HG03457 (cell line): ENCODE measurements around the gene CDC25B.
A peak's percentile ranks its signal among the peaks of the same experiment; 100 is the strongest.

Experiments used
- ATAC-seq: cut with Tn5 transposase; IDR thresholded peaks from one replicate; pipeline ENCODE4 v1.9.1; 2021; ENCODE audit warnings: moderate number of reproducible peaks; ENCODE audit not compliant: unreplicated experiment

Gene CDC25B

DNA sequence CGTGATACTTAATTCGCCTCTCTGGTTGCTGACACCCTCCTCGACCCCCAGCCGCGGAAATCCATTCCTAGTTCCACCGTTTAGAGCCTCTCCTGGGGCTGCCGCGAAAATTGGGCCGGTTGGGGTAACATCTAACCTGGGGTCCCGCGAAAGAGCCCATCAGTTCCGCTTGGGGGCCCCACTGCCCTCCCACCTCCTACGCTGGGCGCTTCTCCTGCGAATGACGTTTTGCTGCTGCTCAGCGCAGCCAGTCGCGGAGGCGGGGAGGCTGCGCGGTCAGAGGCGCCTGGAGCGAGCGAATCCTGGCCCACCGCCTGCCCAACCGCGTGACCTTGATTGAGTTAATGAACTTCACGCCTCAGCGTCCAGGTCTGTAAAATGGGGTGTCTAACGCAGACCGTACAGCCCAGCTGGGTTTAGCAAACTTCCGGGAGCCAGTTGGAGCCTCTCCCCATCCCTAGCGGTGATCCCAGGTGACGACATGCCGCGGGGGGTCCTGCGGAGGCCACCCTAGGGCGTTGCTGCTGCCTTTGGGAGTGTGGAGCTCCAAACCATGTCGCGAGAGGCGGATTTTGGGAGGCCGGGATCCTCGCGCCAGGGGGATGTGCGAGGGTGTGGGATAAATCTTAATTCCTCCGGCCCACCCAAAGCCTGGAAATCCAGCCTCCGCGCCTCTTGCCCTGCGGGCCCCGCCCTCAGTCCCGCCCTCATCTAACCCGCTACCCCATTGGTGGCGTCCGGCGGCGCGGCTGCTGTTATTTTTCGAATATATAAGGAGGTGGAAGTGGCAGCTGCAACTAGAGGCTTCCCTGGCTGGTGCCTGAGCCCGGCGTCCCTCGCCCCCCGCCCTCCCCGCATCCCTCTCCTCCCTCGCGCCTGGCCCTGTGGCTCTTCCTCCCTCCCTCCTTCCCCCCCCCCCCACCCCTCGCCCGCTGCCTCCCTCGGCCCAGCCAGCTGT, at the start of gene CDC25B:
TSS of gene CDC25B (plus strand) at position 800 of the 958 bp plus-strand sequence. CDS start 222 bp downstream, outside the sequence.
- ATAC-seq = peak; percentile 52

DNA sequence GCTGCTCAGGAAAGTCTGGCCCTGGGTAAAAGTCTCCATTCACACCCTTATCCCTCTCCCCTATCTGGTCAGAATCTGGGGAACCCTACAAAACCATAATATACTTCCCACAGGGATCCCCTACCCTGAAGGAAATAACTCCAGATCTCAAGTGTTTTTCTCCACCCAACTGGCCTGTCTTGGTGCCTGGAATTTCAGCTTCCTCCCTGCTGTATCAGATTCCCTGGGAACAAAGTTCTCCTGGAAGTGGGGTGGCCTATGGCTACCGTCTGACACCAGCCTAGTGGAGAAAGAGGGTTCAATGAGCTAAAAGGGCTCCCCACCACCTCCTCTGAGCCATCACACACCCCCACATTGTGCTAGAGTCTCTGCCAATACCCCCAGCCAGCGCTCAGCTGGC, 48.6 kb upstream of the CDC25B start:
- no peak for ATAC-seq

DNA sequence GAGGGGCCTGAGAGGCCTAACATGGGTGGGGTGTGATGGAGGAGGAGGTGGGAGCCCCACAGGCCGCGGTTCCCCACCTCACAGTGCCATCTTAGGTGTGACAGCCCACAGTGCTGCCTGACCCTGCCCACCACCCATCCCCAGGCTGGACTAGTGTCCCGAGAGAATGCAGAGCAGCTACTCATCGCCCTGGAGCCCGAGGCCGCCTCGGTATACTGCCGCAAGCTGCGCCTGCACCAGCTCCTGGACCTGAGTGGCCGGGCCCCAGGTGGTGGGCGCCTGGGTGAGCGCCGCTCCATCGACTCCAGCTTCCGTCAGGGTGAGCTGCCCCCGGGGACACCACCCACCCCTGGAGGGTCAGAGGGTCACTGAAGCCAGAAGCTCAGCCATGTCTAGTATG, 48.0 kb upstream of the CDC25B start:
- ATAC-seq = no peak

DNA sequence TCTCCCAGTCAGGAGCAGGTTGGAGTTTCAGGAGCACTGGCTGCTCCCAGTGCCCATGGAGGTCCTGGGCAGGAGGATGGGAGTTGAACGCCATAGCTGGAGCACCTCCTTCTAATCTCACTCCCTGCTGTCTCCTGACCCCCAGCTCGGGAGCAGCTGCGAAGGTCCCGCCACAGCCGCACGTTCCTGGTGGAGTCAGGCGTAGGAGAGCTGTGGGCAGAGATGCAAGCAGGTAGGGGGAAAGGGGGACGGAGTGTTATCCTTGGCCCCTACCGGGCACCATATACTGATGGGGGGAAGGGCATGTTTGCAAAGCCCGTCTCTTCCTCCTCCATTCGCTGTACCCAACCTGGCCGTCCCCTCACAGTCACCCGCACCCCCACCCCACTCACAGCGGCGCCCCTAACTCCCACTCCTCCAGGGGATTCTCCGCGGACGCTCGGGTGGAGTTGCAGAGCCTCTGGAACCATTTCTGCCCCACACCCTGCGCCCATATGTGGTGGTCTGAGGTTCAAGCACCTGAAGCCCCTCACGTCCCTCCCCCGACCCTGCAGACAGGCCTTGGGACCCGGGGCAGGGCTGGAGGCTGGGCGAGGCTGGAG, 46.9 kb upstream of the CDC25B start:
- ATAC-seq = no peak

DNA sequence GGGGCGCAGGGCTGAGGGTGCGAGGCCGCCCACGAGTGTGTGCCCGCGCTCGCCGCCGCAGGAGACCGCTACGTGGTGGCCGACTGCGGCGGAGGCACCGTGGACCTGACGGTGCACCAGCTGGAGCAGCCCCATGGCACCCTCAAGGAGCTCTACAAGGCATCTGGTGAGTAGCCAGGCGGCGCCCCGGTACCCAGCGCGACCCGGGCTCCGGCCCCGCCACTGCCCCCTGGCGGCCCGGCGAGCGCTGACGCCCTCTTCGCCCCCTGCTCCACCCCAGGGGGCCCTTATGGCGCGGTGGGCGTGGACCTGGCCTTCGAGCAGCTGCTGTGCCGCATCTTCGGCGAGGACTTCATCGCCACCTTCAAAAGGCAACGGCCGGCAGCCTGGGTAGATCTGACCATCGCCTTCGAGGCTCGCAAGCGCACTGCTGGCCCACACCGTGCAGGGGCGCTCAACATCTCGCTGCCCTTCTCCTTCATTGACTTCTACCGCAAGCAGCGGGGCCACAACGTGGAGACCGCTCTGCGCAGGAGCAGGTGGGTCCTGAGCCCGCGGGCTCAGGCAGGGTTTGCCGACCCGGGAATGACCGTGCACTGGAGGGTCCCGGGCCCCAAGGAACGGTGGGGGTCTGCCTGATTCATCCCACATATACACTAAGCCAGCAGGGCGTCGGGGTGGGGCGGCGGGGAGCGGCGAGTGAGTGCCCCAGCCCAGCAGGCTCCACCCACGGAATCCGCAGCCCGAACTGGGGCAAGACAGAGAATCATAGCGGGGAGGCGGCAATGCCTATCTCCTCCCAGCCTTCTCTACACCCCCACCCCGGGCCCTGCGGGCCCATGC, 46.2 kb upstream of the CDC25B start:
- ATAC-seq = no peak

DNA sequence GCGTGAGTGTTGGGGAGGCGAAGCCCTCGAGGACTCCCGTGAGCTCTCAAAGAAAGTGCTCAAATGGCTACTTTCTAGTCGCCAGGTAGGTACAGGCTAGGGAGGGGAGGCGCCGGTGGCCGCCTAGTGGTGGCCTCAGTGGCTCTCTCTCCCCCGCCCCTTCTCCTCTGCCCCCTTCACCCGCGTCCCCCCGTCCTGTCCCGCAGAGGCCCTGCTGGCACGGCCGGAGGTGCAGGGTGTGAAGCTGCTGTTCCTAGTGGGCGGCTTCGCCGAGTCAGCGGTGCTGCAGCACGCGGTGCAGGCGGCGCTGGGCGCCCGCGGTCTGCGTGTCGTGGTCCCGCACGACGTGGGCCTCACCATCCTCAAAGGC, 44.8 kb upstream of the CDC25B start:
- ATAC-seq = no peak

DNA sequence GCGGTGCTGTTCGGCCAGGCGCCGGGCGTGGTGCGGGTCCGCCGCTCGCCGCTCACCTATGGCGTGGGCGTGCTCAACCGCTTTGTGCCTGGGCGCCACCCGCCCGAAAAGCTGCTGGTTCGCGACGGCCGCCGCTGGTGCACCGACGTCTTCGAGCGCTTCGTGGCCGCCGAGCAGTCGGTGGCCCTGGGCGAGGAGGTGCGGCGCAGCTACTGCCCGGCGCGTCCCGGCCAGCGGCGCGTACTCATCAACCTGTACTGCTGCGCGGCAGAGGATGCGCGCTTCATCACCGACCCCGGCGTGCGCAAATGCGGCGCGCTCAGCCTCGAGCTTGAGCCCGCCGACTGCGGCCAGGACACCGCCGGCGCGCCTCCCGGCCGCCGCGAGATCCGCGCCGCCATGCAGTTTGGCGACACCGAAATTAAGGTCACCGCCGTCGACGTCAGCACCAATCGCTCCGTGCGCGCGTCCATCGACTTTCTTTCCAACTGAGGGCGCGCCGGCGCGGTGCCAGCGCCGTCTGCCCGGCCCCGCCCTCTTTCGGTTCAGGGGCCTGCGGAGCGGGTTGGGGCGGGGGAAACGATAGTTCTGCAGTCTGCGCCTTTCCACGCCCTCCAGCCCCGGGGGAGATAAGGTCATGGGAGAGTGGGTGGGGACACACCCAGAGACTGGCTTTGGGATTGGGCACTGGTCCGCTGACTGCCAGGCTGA, 44.3 kb upstream of the CDC25B start:
- ATAC-seq = no peak

DNA sequence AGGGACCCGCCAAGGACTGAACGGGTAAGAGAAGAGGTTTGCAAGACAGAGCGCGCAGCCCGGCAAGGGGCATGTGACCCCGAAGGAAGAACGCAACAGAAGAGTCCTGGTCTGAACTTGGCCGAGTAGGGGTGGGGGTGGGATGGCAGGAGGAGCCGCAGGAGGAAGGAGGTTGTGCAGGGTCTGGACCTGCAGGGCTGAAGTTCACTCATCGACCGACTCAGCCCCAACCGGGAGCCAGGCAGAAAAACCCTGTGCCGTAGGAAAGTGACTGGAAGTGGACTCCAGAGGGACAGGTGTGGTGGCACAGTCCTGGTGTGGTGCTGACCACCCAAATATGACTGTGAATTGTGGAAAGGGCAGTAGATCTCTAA, 43.7 kb upstream of the CDC25B start:
- no peak for ATAC-seq

DNA sequence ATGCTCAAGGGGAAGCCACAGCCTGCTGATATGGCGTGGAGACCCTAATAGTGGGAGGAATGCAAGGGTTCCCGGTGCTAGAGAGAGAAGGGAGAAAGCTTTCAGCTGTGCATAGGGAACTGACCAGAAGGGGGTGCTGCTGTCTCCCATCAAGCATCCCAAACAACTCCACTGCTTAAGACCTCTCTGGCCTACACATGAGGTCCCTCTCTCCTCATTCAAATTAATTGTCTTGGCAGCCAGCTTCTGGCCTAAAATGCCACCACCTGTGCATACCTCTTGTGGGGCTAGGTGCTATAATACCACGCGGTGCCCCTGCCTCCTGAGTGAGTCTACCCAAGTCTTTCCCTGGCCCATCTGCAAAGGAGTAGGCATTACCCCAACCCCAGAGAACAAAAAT, 43.0 kb upstream of the CDC25B start:
- no peak for ATAC-seq

DNA sequence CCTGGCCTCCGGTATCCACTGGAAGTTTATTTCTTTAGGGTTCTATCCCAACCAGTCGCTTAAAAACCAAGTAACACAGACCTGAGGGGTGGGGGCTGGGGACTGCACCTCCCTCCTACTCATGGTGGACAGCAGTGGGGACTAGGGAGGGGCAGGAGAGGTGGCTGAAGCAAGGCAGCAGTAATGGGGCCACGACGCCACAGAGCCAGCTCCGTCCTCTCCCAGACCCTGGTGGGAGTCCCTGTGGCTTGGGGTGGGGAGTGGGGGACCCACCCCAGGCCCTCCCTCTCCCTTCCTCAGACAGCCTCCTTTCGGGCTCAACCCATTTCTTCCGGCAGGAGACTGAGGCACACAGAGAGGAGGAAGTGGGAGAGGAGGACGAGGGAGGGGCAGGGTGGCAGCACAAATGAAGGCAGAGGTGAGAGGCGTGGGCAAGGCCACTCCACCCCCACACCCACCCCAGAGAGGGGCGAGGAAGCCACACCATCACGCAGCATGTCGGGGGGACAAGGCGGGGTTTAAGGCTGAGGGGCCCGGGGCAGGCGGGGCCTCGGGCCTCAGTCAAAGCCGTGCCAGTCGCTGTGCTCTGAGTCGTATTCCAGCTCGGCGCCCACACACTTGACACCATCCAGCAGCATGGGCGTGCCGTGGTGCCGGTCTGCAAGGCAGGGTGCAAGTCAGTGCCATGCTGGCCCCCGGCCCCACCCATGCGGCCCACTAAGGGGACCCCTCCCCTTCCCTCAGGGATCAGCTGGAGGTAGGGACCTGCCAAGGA, 42.4 kb upstream of the CDC25B start:
- no peak for ATAC-seq

DNA sequence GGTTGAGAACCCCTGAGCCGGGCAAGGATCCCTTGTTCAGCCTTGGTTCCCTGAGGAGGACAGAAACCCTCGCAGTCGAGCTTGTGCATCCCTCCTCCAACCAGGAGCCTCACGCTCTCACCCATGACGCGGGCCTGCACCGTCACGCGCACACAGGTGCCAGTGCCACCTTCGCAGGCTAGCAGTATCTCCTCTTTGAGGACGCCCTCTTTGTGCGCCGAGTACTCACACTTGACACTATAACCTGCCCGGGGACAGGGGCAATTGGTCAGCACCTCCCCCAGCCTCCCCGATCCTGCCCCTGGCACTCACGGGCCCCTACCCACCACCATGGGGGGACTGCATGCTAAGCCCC, 41.9 kb upstream of the CDC25B start:
- no peak for ATAC-seq

DNA sequence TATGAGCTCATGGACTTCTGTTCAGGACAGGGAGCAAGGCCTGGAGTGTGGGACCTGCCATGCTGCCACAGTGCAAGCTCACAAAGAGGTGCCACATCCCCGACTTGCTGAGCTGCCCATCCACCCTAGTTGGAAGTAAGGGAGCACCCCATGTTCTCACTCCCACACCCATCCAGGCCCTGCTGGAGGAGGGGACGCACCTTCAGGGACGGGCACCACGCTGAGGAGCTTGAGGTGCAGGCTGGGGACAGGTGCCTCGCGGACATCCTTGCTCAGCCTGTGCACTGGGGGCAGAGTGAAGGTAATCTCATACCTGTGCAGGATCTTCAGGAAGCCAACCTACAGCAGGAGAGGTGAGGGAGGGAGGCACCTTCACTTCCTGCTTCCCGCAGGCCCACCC, 40.8 kb upstream of the CDC25B start:
- no peak for ATAC-seq

DNA sequence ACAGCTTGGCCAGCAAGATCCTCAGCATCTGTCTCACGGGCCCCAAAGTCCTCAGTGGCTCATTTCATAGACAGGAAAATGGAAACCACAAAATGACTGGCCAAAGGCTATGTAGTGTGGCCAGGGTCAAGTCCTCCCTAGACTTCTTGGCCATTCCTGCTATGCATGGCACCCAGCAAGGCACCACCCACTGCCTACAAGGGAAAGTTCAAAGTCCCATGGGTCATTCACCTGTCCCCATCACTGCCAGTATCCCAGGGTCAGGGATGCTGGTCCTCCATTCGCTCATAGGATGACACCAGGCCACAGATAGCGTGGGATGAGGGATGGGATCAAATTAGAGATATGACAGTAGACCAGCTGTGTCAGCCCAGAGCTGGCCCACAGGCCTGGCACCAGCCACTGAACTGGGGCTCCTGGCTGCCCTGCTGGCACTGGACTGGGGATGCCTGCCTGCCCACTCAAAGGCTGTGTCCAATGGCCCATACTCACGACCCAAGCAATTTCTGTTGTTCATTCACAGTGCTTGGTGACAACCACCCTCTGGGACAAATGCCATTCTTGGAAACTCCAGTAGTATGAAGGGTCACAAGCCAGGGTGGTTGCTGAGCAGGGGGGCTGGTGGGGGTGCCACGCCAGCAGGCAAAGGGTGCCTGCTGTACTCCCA, 40.2 kb upstream of the CDC25B start:
- no peak for ATAC-seq

DNA sequence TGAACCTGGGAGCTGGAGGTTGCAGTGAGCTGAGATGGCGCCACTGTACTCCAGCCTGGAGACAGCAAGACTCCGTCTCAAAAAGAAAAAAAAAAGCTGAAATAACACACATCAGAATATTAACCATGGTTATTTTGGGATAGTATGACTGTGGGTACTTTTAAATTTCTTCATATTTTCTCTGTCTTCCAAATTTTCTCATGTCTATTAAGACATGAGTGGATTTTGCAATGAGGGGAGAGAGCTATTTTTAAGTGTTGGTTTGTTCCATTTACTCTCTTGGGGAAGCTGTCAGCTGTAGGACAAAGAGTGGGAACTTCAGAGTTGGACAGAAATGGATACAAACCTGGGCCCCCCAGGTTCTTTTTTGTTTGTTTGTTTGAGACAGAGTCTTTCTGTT, 38.8 kb upstream of the CDC25B start:
- no peak for ATAC-seq

DNA sequence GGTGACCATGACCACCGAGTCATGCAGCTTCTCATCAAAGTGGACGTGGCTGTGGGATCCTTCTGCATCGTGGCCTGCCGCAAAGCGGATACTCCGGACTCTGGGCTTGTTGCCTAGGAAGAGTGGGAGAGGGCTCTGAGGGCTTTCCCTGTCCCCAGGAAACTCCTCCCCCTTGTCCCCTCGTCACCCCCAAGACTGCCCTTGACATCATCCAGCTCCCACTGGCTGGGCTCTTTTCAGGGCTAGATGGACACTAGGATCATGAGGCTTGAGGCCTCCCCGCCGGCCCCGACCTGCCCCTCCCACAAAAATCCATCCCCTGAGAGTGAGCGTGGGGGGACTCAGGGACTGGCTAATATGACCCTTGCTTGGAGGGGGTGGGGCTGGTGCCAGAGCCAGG, 37.5 kb upstream of the CDC25B start:
- no peak for ATAC-seq

DNA sequence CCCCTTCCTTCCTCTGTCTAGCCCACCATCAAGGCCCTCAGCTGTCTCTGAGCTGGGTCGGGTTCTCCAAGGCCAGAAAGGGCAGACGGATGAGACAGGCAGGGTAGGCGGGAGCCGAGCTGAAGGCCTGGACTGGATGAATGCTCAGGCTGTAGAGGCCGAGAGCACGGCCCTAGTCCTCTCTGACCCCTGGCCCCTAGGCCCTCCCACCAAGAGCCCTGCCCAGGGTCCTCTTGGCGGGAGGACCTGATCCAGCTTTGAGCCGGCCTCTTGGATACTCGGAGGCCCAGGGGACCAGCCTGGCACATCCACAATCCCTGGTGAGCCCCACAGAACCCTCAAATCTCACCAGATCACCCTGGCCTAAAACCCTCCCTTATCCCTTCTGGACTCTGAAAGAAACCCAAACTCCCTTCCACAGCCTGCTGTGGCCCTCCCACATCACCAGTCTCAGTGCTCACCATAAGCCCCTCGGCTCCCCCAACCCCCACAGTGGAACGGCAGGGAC, 36.7 kb upstream of the CDC25B start:
- ATAC-seq = no peak

DNA sequence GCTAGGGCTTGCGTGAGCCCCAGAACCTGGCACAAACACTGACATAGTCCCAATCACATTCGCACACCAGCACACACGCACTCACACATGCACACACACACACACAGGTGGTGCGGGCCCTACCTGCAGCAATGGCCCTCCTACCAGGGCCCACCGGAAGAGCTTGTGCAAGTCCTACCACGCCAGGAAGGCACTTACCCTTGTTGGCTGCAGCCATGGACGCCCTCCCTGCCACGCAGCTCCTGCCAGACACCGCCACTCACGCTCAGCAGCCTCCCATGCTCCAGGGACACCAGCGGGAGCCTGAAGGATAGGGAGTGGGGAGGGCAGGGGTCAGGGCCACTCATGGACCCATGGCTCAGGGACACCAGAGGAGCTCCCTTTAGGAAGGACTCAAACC, 36.2 kb upstream of the CDC25B start:
- no peak for ATAC-seq

DNA sequence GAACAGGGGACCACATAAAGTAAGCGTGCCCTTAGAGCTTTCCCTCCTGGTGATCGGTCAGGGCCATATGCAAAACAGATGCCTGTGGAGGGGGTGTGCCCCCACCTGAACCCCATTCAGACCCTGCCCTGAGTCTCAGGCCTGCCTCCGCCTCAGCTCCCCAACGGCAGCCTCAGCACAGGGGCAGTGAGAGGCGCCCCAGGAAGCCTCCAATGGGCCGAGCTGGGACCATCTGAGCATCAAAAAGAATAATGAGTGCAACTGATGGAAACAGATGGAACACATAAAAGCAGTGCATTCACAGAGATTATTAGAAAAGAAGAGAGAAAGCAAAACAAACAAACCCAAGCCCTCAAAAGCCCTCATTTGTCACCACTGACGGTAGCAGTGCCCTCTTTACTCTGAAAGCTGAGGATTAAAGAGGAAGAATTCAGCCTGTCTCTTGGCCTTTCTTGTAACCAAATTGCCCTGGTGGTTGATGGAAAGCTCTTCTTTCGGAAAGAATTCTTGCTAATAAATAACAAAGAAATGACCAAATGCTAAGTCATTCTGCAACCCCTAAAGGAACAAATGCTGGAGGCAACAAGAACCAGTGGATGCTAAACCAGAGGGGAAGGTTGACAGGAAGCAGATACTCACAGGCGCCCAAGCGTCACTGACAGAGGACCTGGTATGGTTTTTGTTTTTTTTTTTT, 35.3 kb upstream of the CDC25B start:
- ATAC-seq = no peak
